Epithelial cell of esophagus (primary cell): Measurements from ENCODE around the gene CAPZA1.

ENCODE experiments used
- DNase-seq: peaks from one replicate; pipeline ENCODE4 v3.0.0; 2010; ENCODE audit warnings: low read depth
- H3K4me3 ChIP-seq: 2 replicates; pipeline ENCODE4 v1.5.1; 2011; ENCODE audit warnings: mild to moderate bottlenecking, low read length, control low read depth
- CTCF ChIP-seq: IDR thresholded peaks from 2 replicates; pipeline ENCODE4 v1.5.1; 2011; ENCODE audit warnings: low read depth, mild to moderate bottlenecking, low read length, control low read depth, inconsistent platforms; ENCODE audit not compliant: insufficient read depth; ENCODE audit errors: missing control alignments

Gene CAPZA1

GRCh38 chr1:112694363-112694929 is 74.8 kb downstream of the CAPZA1 start:
- DNase-seq, result no peak
- no peak for TF ChIP-seq CTCF
- H3K4me3 ChIP-seq, result no peak overlapping the region

- no peak for DNase-seq
- TF ChIP-seq CTCF, result no peak
- no peak overlapping the region for H3K4me3 ChIP-seq
These were observed 75.6 kb downstream of the CAPZA1 start for GRCh38 chr1:112695276-112695675.

GRCh38 chr1:112696578-112697314 is 77.1 kb downstream of the CAPZA1 start:
- H3K4me3 ChIP-seq, result no peak overlapping the region
- no peak for DNase-seq
- TF ChIP-seq CTCF, result no peak

GRCh38 chr1:112697781-112698201 is 78.2 kb downstream of the CAPZA1 start:
- no peak for DNase-seq
- TF ChIP-seq CTCF, result no peak
- H3K4me3 ChIP-seq, result no peak overlapping the region

GRCh38 chr1:112698366-112699310 is 79.0 kb downstream of the CAPZA1 start:
- peak; percentile 34 for DNase-seq
- no peak for TF ChIP-seq CTCF
- H3K4me3 ChIP-seq, result no peak overlapping the region

GRCh38 chr1:112699425-112700144 is 80.0 kb downstream of the CAPZA1 start:
- TF ChIP-seq CTCF, result no peak
- no peak for DNase-seq
- no peak overlapping the region for H3K4me3 ChIP-seq
